ENCODE results near the gene PEAK3. TPM values are rescaled to one million over a fixed set of nuclear protein-coding genes. Genes with fewer than 3 reads are reported as not detected.

Gene PEAK3
- total RNA-seq, 2 donors from 2014 or later = 0.66 to 0.78 TPM

GRCh38 chr19:2246014-2246620, 35.9 kb downstream of the PEAK3 start:
- TF ChIP-seq CTCF (IDR thresholded peaks at IDR 0.05) (no peak), POLR2A (IDR thresholded peaks at IDR 0.05) (no peak)
- no peaks in the 10 kb centered on the region for H3K9me3 ChIP-seq
- DNase-seq = no peak
- intact Hi-C loops (cut with DNase I) = no loop called here
- ATAC-seq = no peak
- 91 to 94% methylated on average over 12 to 20 of the region's 25 CpGs for WGBS, 2 donors
- no peak overlapping the region for H3K4me3 ChIP-seq
- H3K4me1 ChIP-seq = peaks cover 34% of the 10 kb centered on the region
- no peak overlapping the region for H3K27ac ChIP-seq
- H3K36me3 ChIP-seq (replicated peaks in 1 of 2; ENCODE audit: insufficient read depth in 1 of 2, low read depth in 2 of 2) = peaks cover 33 to 41% of the 10 kb centered on the region in 2 donors
- H3K27me3 ChIP-seq = peaks cover 0 to 3% of the 10 kb centered on the region in 2 donors

DNA sequence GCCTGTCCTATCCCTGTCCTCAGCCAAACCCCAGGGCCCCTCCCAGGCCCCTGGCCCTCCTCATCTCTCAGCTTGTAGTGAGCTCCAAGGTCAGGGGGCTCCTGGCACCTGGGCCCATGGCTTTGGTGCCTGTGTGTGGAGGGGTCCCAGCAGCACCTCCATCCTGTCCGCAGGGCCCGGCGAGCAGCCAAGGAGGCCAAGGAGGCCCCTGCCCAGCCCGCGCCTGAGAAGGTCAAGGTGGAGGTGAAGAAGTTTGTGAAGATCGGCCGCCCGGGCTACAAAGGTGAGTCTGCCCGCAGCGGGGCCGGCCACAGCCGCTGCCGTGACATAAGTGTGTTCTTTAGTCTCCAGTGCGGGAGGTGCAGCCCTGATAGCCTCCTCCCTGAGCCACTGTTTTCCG, 36.7 kb downstream of the PEAK3 start:
- WGBS, 2 donors = 85 to 100% methylated on average over 6 to 15 of the region's 15 CpGs
- DNase-seq (no peak), ATAC-seq (no peak)

DNA sequence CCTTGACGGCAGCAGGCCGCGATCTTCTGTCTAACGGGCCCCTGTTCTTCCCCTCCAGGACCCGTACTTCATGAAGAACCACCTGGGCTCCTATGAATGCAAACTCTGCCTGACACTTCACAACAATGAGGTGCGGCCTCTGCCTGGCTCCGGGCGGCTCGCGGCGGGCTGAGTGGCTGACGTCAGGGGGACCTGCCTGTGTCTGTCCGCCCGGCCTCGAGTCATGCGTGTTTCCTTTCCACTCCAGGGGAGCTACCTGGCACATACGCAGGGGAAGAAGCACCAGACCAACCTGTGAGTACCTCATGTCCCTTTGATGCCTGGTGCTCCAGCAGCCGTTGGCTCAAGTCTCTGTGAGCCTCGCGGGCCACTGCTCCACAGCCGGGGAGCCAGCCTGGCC, 37.5 kb downstream of the PEAK3 start:
- ATAC-seq (no peak), DNase-seq (peak in 1 of 4 donors; percentile 35)
- intact Hi-C loops (cut with DNase I) = no loop called here
- Histone ChIP-seq H3K9me3 (no peaks in the 10 kb centered on the region), H3K4me3 (no peak overlapping the region), H3K36me3 (replicated peaks in 1 of 2; ENCODE audit: insufficient read depth in 1 of 2, low read depth in 2 of 2) (peaks cover 33 to 41% of the 10 kb centered on the region in 2 donors), H3K27ac (peak overlapping the region in 1 of 4 donors; percentile 7), H3K4me1 (peaks cover 37% of the 10 kb centered on the region), H3K27me3 (peaks cover 0 to 2% of the 10 kb centered on the region in 2 donors)
- WGBS, 2 donors = 90 to 91% methylated on average over 20 to 21 of the region's 21 CpGs
- TF ChIP-seq CTCF (IDR thresholded peaks at IDR 0.05) (no peak), POLR2A (IDR thresholded peaks at IDR 0.05) (no peak)

More for the DNA sequence above, 36.7 kb downstream of the PEAK3 start:
- intact Hi-C loops (cut with DNase I) = no loop called here
- Histone ChIP-seq H3K27ac (peak overlapping the region in 1 of 4 donors; percentile 7), H3K4me3 (no peak overlapping the region), H3K36me3 (replicated peaks in 1 of 2; ENCODE audit: insufficient read depth in 1 of 2, low read depth in 2 of 2) (peaks cover 33 to 41% of the 10 kb centered on the region in 2 donors), H3K4me1 (peaks cover 34% of the 10 kb centered on the region), H3K27me3 (peaks cover 0 to 3% of the 10 kb centered on the region in 2 donors), H3K9me3 (no peaks in the 10 kb centered on the region)
- TF ChIP-seq CTCF (IDR thresholded peaks at IDR 0.05) (no peak), POLR2A (IDR thresholded peaks at IDR 0.05) (no peak)

- TF ChIP-seq CTCF (IDR thresholded peaks at IDR 0.05) (no peak), POLR2A (IDR thresholded peaks at IDR 0.05) (no peak)
- WGBS, 2 donors = 88 to 97% methylated on average over 6 to 12 of the region's 12 CpGs
- H3K27ac ChIP-seq = no peak overlapping the region
- no peak for ATAC-seq
- intact Hi-C loops (cut with DNase I) = no loop called here
- no peaks in the 10 kb centered on the region for H3K9me3 ChIP-seq
- no peak for DNase-seq
- no peak overlapping the region for H3K4me3 ChIP-seq
- H3K27me3 ChIP-seq = no peaks in the 10 kb centered on the region
- H3K4me1 ChIP-seq = peaks cover 41% of the 10 kb centered on the region
- peaks cover 33 to 41% of the 10 kb centered on the region in 2 donors for H3K36me3 ChIP-seq (replicated peaks in 1 of 2; ENCODE audit: insufficient read depth in 1 of 2, low read depth in 2 of 2)
These were observed 37.9 kb downstream of the PEAK3 start for GRCh38 chr19:2244125-2244411.
